ENCODE results near the gene FBXW7. TPM values are rescaled to one million over a fixed set of nuclear protein-coding genes. Genes with fewer than 3 reads are reported as not detected.

Gene FBXW7
- total RNA-seq, 1 experiment from 2014 or later = 23.0 TPM

- no peak for DNase-seq (ENCODE audit: low read depth, low spot score)
- ChIA-PET POLR2A (no interaction called here), RAD21 (ENCODE audit: low non-redundant PET in 1 of 2, low total read pairs in 2 of 2, uncharacterized antibody in 2 of 2, unreplicated experiment in 2 of 2) (no interaction called here), CTCF (interaction anchor here (0.9 kb wide), 1 partner anchor 38 kb away, joined by 3 read pairs; no protein-coding TSS in a partner anchor)
- Histone ChIP-seq H3K4me2 (ENCODE audit: low read length) (no peak overlapping the region), H3K36me3 (ENCODE audit: control insufficient read depth in 1 of 2, insufficient read depth in 2 of 2, low read length in 2 of 2) (peaks cover 0 to 7% of the 10 kb centered on the region in 2 experiments; a peak in 2 of 4 replicates), H2AFZ (ENCODE audit: low read depth, low read length, poor library complexity, severe bottlenecking) (no peak overlapping the region), H4K20me1 (ENCODE audit: insufficient read depth) (no peaks in the 10 kb centered on the region; the same call in 1 of the 2 replicates), H3K9me2 (ENCODE audit: insufficient read depth) (no peaks in the 10 kb centered on the region; the same call in 1 of the 2 replicates), H3K79me2 (ENCODE audit: insufficient read depth, low read length) (peaks cover 33% of the 10 kb centered on the region), H3K4me1 (ENCODE audit: control insufficient read depth in 1 of 2, insufficient read depth in 2 of 2, low read length in 2 of 2) (peaks cover 6 to 7% of the 10 kb centered on the region in 2 experiments; a peak in 3 of 4 replicates), H3K9me3 (ENCODE audit: control insufficient read depth in 1 of 2, insufficient read depth in 1 of 2, low read depth in 1 of 2, low read length in 2 of 2) (peaks cover 3 to 7% of the 10 kb centered on the region in 2 experiments; a peak in 2 of 4 replicates), H3K27me3 (ENCODE audit: insufficient read depth, low read length) (no peaks in the 10 kb centered on the region), H3K4me3 (replicated peaks in 1 of 2; ENCODE audit: low read depth in 1 of 2, low read length in 2 of 2) (no peak overlapping the region), H3K27ac (ENCODE audit: low read depth, low read length) (no peak overlapping the region), H3K9ac (ENCODE audit: low read length) (no peak overlapping the region)
- TF ChIP-seq, protein P1, sequence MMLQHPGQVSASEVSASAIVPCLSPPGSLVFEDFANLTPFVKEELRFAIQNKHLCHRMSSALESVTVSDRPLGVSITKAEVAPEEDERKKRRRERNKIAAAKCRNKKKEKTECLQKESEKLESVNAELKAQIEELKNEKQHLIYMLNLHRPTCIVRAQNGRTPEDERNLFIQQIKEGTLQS (IDR thresholded peaks at IDR 0.05) = no peak
- TF ChIP-seq YY1 (IDR thresholded peaks at IDR 0.05; ENCODE audit: extremely low read depth, insufficient replicate concordance, low read depth, low read length) (no peak), POLR2A (IDR thresholded peaks at IDR 0.05; ENCODE audit: borderline replicate concordance, extremely low read depth, insufficient read depth, insufficient read length) (no peak), TCF7L2 (IDR thresholded peaks at IDR 0.05; ENCODE audit: borderline replicate concordance, extremely low read depth, insufficient read depth, insufficient read length) (no peak), CBX3 (IDR thresholded peaks at IDR 0.05; ENCODE audit: low read depth) (no peak), POLR2AphosphoS5 (IDR thresholded peaks at IDR 0.05; ENCODE audit: low read depth, low read length) (no peak), ELF1 (IDR thresholded peaks at IDR 0.05; ENCODE audit: borderline replicate concordance, low read depth) (no peak), SIN3A (IDR thresholded peaks at IDR 0.05; ENCODE audit: low read depth) (no peak), EZH2 (IDR thresholded peaks at IDR 0.05) (no peak), JUND (IDR thresholded peaks at IDR 0.05) (no peak), SP1 (IDR thresholded peaks at IDR 0.05; ENCODE audit: low read depth) (no peak), CEBPB (IDR thresholded peaks at IDR 0.05; ENCODE audit: low read depth) (no peak), ZNF274 (IDR thresholded peaks at IDR 0.05; ENCODE audit: low read depth, low read length) (no peak), RAD21 (IDR thresholded peaks at IDR 0.05; ENCODE audit: low read depth) (no peak)
- TF ChIP-seq, protein P2, sequence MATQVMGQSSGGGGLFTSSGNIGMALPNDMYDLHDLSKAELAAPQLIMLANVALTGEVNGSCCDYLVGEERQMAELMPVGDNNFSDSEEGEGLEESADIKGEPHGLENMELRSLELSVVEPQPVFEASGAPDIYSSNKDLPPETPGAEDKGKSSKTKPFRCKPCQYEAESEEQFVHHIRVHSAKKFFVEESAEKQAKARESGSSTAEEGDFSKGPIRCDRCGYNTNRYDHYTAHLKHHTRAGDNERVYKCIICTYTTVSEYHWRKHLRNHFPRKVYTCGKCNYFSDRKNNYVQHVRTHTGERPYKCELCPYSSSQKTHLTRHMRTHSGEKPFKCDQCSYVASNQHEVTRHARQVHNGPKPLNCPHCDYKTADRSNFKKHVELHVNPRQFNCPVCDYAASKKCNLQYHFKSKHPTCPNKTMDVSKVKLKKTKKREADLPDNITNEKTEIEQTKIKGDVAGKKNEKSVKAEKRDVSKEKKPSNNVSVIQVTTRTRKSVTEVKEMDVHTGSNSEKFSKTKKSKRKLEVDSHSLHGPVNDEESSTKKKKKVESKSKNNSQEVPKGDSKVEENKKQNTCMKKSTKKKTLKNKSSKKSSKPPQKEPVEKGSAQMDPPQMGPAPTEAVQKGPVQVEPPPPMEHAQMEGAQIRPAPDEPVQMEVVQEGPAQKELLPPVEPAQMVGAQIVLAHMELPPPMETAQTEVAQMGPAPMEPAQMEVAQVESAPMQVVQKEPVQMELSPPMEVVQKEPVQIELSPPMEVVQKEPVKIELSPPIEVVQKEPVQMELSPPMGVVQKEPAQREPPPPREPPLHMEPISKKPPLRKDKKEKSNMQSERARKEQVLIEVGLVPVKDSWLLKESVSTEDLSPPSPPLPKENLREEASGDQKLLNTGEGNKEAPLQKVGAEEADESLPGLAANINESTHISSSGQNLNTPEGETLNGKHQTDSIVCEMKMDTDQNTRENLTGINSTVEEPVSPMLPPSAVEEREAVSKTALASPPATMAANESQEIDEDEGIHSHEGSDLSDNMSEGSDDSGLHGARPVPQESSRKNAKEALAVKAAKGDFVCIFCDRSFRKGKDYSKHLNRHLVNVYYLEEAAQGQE (IDR thresholded peaks at IDR 0.05; ENCODE audit: low read depth) = no peak
- TF ChIP-seq, protein P3, sequence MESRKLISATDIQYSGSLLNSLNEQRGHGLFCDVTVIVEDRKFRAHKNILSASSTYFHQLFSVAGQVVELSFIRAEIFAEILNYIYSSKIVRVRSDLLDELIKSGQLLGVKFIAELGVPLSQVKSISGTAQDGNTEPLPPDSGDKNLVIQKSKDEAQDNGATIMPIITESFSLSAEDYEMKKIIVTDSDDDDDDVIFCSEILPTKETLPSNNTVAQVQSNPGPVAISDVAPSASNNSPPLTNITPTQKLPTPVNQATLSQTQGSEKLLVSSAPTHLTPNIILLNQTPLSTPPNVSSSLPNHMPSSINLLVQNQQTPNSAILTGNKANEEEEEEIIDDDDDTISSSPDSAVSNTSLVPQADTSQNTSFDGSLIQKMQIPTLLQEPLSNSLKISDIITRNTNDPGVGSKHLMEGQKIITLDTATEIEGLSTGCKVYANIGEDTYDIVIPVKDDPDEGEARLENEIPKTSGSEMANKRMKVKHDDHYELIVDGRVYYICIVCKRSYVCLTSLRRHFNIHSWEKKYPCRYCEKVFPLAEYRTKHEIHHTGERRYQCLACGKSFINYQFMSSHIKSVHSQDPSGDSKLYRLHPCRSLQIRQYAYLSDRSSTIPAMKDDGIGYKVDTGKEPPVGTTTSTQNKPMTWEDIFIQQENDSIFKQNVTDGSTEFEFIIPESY (IDR thresholded peaks at IDR 0.05; ENCODE audit: extremely low read depth, insufficient replicate concordance, low read length) = no peak
- BruUV-seq (replicated peaks) = no TSS peak
- intact Hi-C loops (cut with micrococcal nuclease) = no loop called here
- no peak for ATAC-seq
Measured at GRCh38 chr4:152540941-152541340, 5.0 kb upstream of the FBXW7 start.

Measured in HCT116 (cell line).